ENCODE data around the gene PHETA1. TPM values are rescaled to one million over a fixed set of nuclear protein-coding genes. Genes with fewer than 3 reads are reported as not detected.

PHETA1 gene
- total and polyA plus RNA-seq, 2 donors (not counting 3 experiments of a cell fraction or from before 2014, with no cell fraction given) = 10.6 to 20.0 TPM

GRCh38 chr12:111340231-111340630 lies 28.7 kb downstream of the PHETA1 start:
- TF ChIP-seq POLR2A (IDR thresholded peaks at IDR 0.05; ENCODE audit: low read depth, low read length) = no peak
- H3K9me1 ChIP-seq (replicated peaks; ENCODE audit: control insufficient read depth, extremely low read depth, insufficient read depth, low read length) = no peaks in the 10 kb centered on the region
- H4K20me1 ChIP-seq (replicated peaks; ENCODE audit: control insufficient read depth, extremely low read depth, insufficient read depth, low read length) = no peaks in the 10 kb centered on the region
- H3K27ac ChIP-seq (ENCODE audit: insufficient read depth, low read depth, low read length) = no peak overlapping the region
- no peak overlapping the region for H2AFZ ChIP-seq (ENCODE audit: low read depth, low read length)
- no peaks in the 10 kb centered on the region for H3K9me3 ChIP-seq (replicated peaks; ENCODE audit: control insufficient read depth, insufficient read depth, low read length)
- no peaks in the 10 kb centered on the region for H3K4me1 ChIP-seq (ENCODE audit: control insufficient read depth, extremely low read depth, insufficient read depth, low read length)
- POLR2A ChIA-PET = no interaction called here
- no peak overlapping the region for H3K4me2 ChIP-seq (ENCODE audit: insufficient read depth, low read length)
- FAIRE-seq (no peak), DNase-seq (ENCODE audit: low read depth, low spot score) (no peak)
- no peaks in the 10 kb centered on the region for H3K36me3 ChIP-seq (ENCODE audit: control insufficient read depth in 2 of 2, extremely low read depth in 1 of 2, insufficient read depth in 2 of 2, low read length in 2 of 2)
- H3K9ac ChIP-seq (replicated peaks; ENCODE audit: extremely low read depth, insufficient read depth, low read length) = no peak overlapping the region
- intact Hi-C loops (cut with micrococcal nuclease) (no loop called here), dilution Hi-C loops (cut with MboI; ENCODE audit: extremely low pct_ligation_motif_present, low sequenced_read_pairs) (no loop called here)
- no peaks in the 10 kb centered on the region for H3K79me2 ChIP-seq (ENCODE audit: control insufficient read depth, insufficient read depth, low read length)
- no TSS peak for BruUV-seq (replicated peaks)
- H3K27me3 ChIP-seq (ENCODE audit: control insufficient read depth in 2 of 2, insufficient read depth in 2 of 2, low read length in 2 of 2) = peaks cover 0 to 2% of the 10 kb centered on the region in 2 experiments
- H3K4me3 ChIP-seq (replicated peaks in 1 of 3; ENCODE audit: insufficient read depth in 1 of 3, low read depth in 1 of 3, low read length in 3 of 3) = no peak overlapping the region
- CTCF ChIA-PET = interaction anchor here (1.6 kb wide), 1 partner anchor 111 kb away, joined by 4 read pairs; no protein-coding TSS in a partner anchor

DNA sequence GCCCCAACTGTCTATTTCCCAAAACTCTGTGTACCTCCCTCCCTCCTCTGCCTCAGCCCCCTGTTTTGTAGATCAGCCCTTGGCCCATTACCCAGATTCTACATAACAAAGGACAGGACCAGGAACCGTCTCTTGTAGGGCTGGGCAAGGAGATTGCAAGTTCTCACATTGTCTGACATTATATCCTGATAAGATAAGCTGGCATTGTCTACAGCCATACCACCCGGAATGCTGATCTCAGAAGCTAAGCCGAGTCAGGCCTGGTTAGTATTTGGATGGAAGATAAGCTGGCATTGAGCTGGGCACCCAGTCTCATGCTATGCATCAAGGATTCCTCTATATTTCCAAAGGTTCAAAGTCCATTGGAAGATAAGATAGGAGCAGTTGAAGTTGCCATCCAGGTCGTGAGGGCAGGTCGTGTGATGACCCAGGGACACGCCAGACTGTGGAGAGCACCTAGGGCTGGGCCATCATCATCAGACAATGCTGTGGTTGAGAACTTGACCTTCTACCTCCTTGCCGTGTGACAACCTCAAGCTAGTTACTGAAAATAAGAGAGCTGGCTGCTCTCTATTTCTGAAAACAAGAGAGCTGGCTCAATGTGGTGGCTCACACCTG lies 29.5 kb downstream of the PHETA1 start:
- BruUV-seq (replicated peaks) = no TSS peak

More for the DNA sequence above, 29.5 kb downstream of the PHETA1 start:
- FAIRE-seq (no peak), DNase-seq (ENCODE audit: low read depth, low spot score) (no peak)
- H3K4me1 ChIP-seq (ENCODE audit: control insufficient read depth, extremely low read depth, insufficient read depth, low read length) = no peaks in the 10 kb centered on the region
- TF ChIP-seq EZH2 (IDR thresholded peaks at IDR 0.05; ENCODE audit: borderline replicate concordance, low read depth, low read length, severe bottlenecking) (no peak), POLR2AphosphoS5 (IDR thresholded peaks at IDR 0.05; ENCODE audit: insufficient read depth, low read depth, low read length) (no peak), FOS (IDR thresholded peaks at IDR 0.05; ENCODE audit: borderline replicate concordance, insufficient read depth, low read length) (no peak), POLR2A (IDR thresholded peaks at IDR 0.05; ENCODE audit: low read depth, low read length) (no peak)
- no peak overlapping the region for H3K4me3 ChIP-seq (replicated peaks in 1 of 3; ENCODE audit: insufficient read depth in 1 of 3, low read depth in 1 of 3, low read length in 3 of 3)
- H4K20me1 ChIP-seq (replicated peaks; ENCODE audit: control insufficient read depth, extremely low read depth, insufficient read depth, low read length) = no peaks in the 10 kb centered on the region
- H3K9me3 ChIP-seq (replicated peaks; ENCODE audit: control insufficient read depth, insufficient read depth, low read length) = no peaks in the 10 kb centered on the region
- H3K9me1 ChIP-seq (replicated peaks; ENCODE audit: control insufficient read depth, extremely low read depth, insufficient read depth, low read length) = no peaks in the 10 kb centered on the region
- no peaks in the 10 kb centered on the region for H3K79me2 ChIP-seq (ENCODE audit: control insufficient read depth, insufficient read depth, low read length)
- no peak overlapping the region for H3K4me2 ChIP-seq (ENCODE audit: insufficient read depth, low read length)
- intact Hi-C loops (cut with micrococcal nuclease) = no loop called here
- no peak overlapping the region for H2AFZ ChIP-seq (ENCODE audit: low read depth, low read length)
- H3K36me3 ChIP-seq (ENCODE audit: control insufficient read depth in 2 of 2, extremely low read depth in 1 of 2, insufficient read depth in 2 of 2, low read length in 2 of 2) = no peaks in the 10 kb centered on the region
- no peak overlapping the region for H3K27ac ChIP-seq (ENCODE audit: insufficient read depth, low read depth, low read length)
- dilution Hi-C loops (cut with MboI; ENCODE audit: extremely low pct_ligation_motif_present, low sequenced_read_pairs) = no loop called here
- H3K9ac ChIP-seq (replicated peaks; ENCODE audit: extremely low read depth, insufficient read depth, low read length) = no peak overlapping the region
- CTCF ChIA-PET = interaction anchor here (0.6 to 1.6 kb wide), 4 partner anchors 19 to 112 kb away, joined by 3 to 5 read pairs (median 4); no protein-coding TSS in a partner anchor
- POLR2A ChIA-PET = no interaction called here
- peaks cover 0 to 2% of the 10 kb centered on the region in 2 experiments for H3K27me3 ChIP-seq (ENCODE audit: control insufficient read depth in 2 of 2, insufficient read depth in 2 of 2, low read length in 2 of 2)

Measured in endothelial cell of umbilical vein (primary cell).